Measurements from ENCODE around the gene MAP2.

GRCh38 chr2:209661286-209661894 is 237.5 kb downstream of the MAP2 start:
- TF ChIP-seq CTCF (IDR thresholded peaks at IDR 0.05) (no peak), POLR2A (IDR thresholded peaks at IDR 0.05) (no peak)
